GM21619 (cell line): Measurements from ENCODE around the gene APOC4.
A peak's percentile ranks its signal among the peaks of the same experiment; 100 is the strongest.
"Not testable (repeated sequence)": the region's sequence is repeated elsewhere in the genome, so short reads cannot be mapped to it uniquely, and the experiment has no call there.

Experiments used
- ATAC-seq: cut with Tn5 transposase; IDR thresholded peaks from one replicate; pipeline ENCODE4 v1.9.1; 2021; ENCODE audit not compliant: unreplicated experiment

APOC4 gene

GRCh38 chr19:44914433-44915206 is 27.4 kb upstream of the APOC4 start, which contains the start of gene APOC1:
Gene APOC1, plus strand, starts transcription at chr19:44914608. Its CDS starts 284 bp downstream, at chr19:44914892.
- ATAC-seq = peak; percentile 93

DNA sequence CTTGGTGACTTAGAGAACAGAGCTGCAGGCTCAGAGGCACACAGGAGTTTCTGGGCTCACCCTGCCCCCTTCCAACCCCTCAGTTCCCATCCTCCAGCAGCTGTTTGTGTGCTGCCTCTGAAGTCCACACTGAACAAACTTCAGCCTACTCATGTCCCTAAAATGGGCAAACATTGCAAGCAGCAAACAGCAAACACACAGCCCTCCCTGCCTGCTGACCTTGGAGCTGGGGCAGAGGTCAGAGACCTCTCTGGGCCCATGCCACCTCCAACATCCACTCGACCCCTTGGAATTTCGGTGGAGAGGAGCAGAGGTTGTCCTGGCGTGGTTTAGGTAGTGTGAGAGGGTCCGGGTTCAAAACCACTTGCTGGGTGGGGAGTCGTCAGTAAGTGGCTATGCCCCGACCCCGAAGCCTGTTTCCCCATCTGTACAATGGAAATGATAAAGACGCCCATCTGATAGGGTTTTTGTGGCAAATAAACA is 17.8 kb upstream of the APOC4 start:
- ATAC-seq = no peak

DNA sequence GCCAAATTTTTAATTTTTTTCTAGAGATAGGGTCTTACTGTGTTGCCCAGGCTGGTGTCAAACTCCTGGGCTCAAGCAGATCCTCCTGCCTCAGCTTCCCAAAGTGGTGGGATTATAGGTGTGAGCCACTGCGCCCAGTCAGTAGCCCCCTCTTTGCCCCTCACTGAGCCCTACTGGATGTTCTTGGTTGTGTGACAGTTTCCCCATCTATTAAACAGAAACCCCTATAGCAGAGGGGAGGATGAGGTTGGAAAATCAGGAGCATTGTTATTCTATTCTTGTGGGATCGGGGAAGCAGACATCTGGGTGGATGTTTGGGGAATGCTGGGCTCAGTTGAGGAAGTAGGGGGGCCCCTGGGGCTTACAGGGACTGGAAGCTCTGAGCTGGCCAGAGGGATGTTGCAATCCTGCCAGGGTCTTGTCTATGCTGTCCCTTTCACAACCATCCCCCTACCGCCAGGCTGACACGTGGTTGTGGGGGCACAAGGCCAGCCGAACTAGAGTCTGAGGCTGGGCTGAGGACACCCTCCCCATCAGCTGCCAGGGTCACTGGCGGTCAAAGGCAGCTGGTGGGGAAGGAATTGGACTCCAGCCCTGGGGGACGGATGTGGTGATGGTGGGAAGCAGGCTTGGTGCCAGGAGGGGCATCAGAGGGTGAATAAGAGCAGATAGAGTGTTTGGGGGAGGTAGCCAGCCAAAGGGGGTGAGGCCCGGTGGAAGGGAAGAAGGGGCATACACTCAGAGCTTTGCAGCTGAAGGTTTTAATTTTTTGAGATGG is 16.7 kb upstream of the APOC4 start:
- no peak for ATAC-seq

- ATAC-seq = not testable (repeated sequence)
These were observed 15.6 kb upstream of the APOC4 start for GRCh38 chr19:44926245-44927077.

DNA sequence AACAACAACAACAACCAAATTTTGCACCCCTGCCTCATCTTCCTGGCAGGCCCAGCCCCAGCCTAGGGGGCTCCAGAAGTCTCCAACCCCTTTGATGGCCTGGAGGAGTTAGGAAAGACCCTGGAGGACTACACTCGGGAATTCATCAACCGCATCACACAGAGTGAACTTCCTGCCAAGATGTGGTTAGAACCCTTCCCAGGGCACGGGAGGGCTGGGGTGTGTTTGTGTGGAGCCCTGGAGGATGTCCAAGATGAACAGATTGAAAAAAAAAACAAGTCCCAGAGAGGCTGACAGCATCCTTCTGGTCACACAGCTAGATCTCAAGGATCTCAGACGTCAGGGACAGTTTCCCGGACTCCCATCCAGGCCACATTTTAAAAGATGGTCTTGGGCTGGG is 14.3 kb upstream of the APOC4 start:
- no peak for ATAC-seq

- ATAC-seq = no peak
These were observed 11.9 kb upstream of the APOC4 start for GRCh38 chr19:44930088-44930487.

- ATAC-seq = no peak
These were observed 10.5 kb upstream of the APOC4 start for GRCh38 chr19:44931541-44931940.

DNA sequence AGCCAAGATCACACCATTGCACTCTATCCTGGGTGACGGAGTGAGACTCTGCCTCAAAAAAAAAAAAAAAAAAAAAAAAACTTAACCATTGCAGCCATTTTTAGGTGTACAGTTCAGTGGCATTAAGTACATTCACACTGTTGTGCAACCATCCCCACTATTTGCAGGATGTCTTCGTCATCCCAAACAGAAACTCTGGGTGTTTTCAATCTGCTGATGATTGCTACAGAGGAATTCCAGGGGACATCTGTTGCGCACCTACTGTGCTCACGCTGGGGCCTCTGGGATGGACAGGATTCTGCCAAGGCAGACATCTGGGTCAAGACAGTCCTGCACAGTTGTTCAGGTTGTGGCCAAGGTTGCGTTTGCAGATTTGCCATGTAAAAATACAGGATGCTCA is 2.4 kb upstream of the APOC4 start:
- ATAC-seq = no peak

DNA sequence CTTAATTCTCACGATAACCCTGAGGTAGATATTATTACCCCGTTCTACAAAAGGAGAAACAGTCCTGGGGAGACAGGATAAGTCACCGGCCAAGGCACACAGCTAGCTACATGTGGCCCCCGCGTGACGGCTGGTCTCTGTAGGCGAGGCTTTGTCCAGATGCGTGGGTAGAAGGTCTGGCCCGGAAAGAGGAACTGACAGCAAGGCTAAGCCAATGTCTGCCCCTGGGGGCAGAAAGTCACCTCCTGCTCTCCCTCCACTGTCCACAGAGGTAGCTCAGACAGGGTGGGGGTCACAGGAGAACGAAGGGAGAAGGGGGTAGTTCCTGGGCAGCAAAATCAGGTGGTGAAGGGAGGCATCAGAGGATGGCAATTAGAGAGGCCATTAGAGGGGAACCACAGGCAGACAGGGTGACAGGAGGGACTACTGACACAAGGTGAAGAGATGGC is 1.8 kb downstream of the APOC4 start:
- peak; percentile 65 for ATAC-seq

DNA sequence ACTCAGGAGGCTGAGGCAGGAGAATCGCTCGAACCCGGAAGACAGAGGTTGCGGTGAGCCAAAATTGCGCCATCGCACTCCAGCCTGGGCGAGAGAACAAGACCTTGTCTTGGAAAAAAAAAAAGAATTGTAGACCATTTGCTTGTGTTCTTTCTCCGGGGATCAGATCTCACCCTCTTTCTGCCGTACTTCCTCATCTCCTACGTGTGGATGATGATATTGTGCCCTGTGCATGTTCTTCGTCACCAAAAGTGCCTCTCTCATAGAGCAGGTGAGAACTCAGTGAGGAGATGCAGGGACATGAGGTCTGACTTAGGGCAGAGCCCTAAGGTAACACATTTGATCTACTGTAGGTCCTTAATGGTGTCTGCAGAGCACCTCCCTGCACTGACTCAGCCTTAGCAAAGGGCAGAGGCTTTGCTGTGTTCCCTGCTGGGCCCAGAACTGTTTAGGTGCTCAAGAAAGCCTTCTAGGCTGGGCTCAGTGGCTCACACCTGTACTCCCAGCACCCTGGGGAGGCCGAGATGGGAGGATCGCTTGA is 5.1 kb downstream of the APOC4 start:
- ATAC-seq = no peak

DNA sequence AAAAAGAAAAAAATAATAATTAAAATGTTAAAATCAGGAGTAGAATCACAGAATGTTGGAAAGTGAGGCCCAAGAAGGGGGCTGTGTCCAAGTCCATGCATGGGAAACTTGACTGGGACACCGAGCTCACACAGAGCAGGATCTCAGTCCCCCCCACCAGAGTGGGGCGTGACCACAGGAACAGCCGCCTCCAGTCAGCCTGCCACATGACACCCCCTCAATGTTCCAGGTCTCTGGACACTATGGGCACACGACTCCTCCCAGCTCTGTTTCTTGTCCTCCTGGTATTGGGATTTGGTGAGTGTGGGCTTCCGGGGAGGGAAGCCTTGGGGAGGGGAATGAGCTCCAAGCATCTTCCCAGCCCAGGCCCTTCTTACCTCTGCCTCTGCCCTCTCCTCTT is 6.2 kb downstream of the APOC4 start:
- no peak for ATAC-seq

- no peak for ATAC-seq
These were observed 6.8 kb downstream of the APOC4 start for GRCh38 chr19:44948763-44949374.

DNA sequence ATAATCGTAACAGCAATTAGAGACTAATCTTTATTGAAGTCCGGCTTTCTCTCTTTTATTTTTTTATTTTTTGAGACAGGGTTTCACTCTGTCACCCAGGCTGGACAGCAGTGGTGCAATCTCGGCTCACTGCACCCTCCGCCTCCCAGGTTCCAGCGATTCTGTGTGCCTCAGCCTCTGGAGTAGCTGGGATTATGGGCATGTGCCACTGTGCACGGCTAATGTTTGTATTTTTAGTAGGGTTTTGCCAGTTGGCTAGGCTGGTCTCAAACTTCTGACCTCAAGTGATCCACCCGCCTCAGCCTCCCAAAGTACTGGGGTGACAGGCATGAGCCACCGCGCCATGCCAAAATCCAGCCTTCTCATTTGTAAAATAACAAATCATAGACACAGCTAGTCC is 7.5 kb downstream of the APOC4 start:
- ATAC-seq = no peak

DNA sequence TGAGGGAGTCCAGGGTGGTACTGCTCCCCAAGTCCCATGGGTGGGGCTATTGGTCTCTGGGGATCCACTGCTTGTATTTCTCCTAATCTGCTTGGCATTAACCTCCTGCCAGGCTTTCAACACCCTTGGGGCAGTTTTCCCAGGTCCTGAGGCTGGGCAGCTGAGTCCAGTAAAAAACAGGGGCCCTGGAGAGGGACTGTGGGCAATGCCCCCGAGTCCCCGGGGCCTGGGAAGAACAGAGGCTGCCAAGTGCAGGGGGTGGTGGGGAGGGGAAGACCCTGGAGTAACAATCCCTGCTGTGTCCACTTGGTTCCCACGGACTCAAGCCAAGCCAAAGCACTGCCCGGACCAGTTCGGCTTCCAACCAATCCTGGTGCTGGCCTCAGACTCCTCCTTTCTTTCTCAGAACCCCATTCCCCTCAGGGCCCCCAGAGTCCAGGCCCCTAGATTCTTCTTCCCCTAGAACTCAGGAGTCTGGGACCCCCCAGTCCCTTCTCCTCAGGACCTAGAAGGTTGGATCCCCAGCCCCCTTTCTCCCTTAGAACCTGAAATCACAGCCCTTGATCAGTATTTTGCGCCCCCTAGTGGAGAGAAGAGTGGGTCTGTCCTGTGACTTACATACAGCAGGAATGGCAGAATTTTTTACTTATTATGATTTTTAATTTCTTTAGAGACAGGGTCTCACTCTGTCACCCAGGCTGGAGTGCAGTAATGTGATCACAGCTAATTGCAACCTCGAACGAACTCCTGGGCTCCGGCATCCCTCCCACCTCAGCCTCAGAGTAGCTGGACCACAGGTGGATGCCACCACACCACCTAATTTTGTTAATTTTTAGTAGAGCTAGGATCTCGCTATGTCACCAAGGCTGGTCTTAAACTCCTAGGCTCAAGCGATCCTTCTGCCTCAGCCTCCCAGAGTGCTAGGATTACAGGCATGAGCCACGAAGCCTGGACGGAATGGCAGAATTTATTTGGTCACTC is 9.4 kb downstream of the APOC4 start:
- no peak for ATAC-seq

DNA sequence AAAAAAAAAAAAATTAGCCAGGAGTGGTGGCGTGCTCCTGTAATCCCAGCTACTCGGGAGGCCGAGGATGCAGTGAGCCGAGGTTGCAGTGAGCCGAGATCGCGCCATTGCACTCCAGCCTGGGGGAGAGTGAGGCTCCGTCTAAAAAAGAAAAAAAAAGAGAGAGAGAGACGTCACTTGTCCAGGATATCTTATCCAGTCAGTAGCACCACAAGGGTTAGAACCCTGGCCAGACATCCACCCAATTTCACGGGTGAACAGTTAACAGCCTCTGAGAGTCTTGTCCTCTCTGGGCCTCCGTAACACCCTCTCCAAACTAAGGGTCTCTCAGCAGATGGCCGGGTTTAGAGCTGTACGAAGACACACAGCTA is 12.2 kb downstream of the APOC4 start:
- ATAC-seq = peak; percentile 12

- peak; percentile 70 for ATAC-seq
These were observed 12.8 kb downstream of the APOC4 start, which contains the start of gene CLPTM1 for GRCh38 chr19:44954649-44955504. Gene CLPTM1, plus strand, starts transcription at chr19:44955380. Its CDS starts 16 bp downstream, at chr19:44955396.

DNA sequence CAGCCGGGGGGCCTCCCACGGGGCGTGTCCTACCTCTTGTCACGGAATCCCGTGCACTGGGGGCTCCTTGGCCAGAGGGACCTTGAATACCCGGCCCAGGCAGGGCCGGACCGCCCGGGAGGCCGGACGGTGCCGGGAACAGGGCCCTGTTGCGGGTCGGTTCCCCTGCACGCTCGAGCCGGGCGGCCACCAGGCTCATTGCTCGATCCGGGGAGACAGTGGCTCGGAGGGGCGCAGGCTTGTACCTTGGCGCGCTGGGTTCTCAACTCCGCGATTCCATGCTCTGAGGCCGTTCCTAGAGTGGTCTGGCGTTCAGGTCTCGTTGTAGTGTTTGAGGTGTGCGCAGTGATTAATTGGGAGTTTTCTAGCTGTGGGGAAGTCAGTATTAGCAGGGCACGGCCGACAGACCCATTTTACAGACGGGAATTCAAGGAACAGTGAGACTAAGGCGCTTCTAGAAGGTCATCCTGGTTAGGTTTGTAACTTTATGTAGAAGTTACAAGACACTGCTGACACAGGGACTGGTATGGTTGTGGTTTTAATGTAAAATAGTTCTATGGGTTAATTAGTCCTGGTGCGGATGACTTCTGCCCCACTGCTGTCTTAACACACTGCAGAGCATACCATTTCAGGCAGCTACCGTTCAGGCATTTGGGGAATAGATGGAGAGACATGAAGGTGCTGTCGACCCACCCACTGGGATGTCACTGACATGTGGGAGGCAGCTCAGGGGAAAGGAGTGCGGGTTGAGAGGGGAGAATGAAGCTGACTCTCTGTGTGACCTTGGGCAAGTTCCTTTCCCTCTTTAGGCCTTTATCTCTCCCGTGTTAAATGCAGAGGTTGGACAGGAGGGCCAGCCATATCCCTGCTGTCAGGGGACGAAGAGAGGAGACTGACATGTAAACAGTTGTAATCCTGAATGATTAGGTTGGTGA is 13.7 kb downstream of the APOC4 start:
- ATAC-seq = peak; percentile 24
